Measurements from ENCODE around the gene WDR62.
"Not testable (repeated sequence)": the region's sequence is repeated elsewhere in the genome, so short reads cannot be mapped to it uniquely, and the experiment has no call there.

Gene WDR62

GRCh38 chr19:36040495-36040894 is 14.2 kb upstream of the WDR62 start:
- DNase-seq = no peak

- DNase-seq = not testable (repeated sequence)
Measured at GRCh38 chr19:36041092-36041491, 13.6 kb upstream of the WDR62 start.

GRCh38 chr19:36041831-36042230 is 12.9 kb upstream of the WDR62 start:
- DNase-seq = no peak

GRCh38 chr19:36043952-36044351 is 10.7 kb upstream of the WDR62 start:
- no peak for DNase-seq

GRCh38 chr19:36046443-36047050 is 8.2 kb upstream of the WDR62 start:
- no peak for DNase-seq

- no peak for DNase-seq
Measured at GRCh38 chr19:36047835-36048234, 6.9 kb upstream of the WDR62 start.

- DNase-seq = no peak
Measured at GRCh38 chr19:36049080-36049698, 5.5 kb upstream of the WDR62 start.

GRCh38 chr19:36051236-36051635 is 3.5 kb upstream of the WDR62 start:
- DNase-seq = no peak

- no peak for DNase-seq
Measured at GRCh38 chr19:36051637-36052036, 3.1 kb upstream of the WDR62 start.

GRCh38 chr19:36054119-36054732 is 471 bp upstream of the WDR62 start, which contains the start of gene THAP8:
Gene THAP8, minus strand, starts transcription at chr19:36054285. Its CDS starts 68 bp downstream, at chr19:36054217.
- peak; percentile 98 to 99 for DNase-seq

- no peak for DNase-seq
Measured at GRCh38 chr19:36058481-36059179, 3.9 kb downstream of the WDR62 start.

GRCh38 chr19:36059180-36059910 is 4.6 kb downstream of the WDR62 start:
- DNase-seq = no peak

- DNase-seq = no peak
Measured at GRCh38 chr19:36060430-36060829, 5.7 kb downstream of the WDR62 start.

GRCh38 chr19:36061367-36061766 is 6.7 kb downstream of the WDR62 start:
- no peak for DNase-seq

- DNase-seq = no peak
Measured at GRCh38 chr19:36064826-36065225, 10.1 kb downstream of the WDR62 start.

GRCh38 chr19:36067681-36068080 is 13.0 kb downstream of the WDR62 start:
- no peak for DNase-seq

- not testable (repeated sequence) for DNase-seq
Measured at GRCh38 chr19:36068810-36069499, 14.3 kb downstream of the WDR62 start.

GRCh38 chr19:36072081-36072480 is 17.4 kb downstream of the WDR62 start:
- no peak for DNase-seq

GRCh38 chr19:36073121-36073876 is 18.6 kb downstream of the WDR62 start:
- DNase-seq = no peak

GRCh38 chr19:36079389-36079945 is 24.8 kb downstream of the WDR62 start:
- no peak for DNase-seq

- no peak for DNase-seq
Measured at GRCh38 chr19:36081385-36081784, 26.7 kb downstream of the WDR62 start.
